Esophagus muscularis mucosa (tissue), 4 donors: ENCODE measurements around the gene BLCAP.

Source experiments
- EP300 ChIP-seq: sonication (generic); formaldehyde crosslinking; IDR thresholded peaks from one replicate; pipeline ENCODE4 v1.6.1; 2017; ENCODE audit warnings: antibody characterized with exemption
- POLR2A ChIP-seq: fragments of 450-650 bp; IDR thresholded peaks from one replicate; pipeline ENCODE4 v1.6.1; 2017; ENCODE audit warnings: antibody characterized with exemption, moderate library complexity, mild to moderate bottlenecking, low read depth
- POLR2AphosphoS5 ChIP-seq, 2 donors: sonication (generic); formaldehyde crosslinking; IDR thresholded peaks; one replicate each; pipeline ENCODE4 v1.6.1; 2017; ENCODE audit warnings: antibody characterized with exemption in 2 of 2
- TF ChIP-seq, protein P1 (sequence below), 3 experiments: fragments of 200-600 bp in 2 of 3; fragments of 450-650 bp in 1 of 3; sonication (generic) in 2 of 3; IDR thresholded peaks; one replicate each; pipeline ENCODE4 v1.5.1; 2017 to 2019; ENCODE audit warnings: antibody characterized with exemption in 3 of 3, mild to moderate bottlenecking in 2 of 3, moderate library complexity in 1 of 3

- TF ChIP-seq, protein P1, sequence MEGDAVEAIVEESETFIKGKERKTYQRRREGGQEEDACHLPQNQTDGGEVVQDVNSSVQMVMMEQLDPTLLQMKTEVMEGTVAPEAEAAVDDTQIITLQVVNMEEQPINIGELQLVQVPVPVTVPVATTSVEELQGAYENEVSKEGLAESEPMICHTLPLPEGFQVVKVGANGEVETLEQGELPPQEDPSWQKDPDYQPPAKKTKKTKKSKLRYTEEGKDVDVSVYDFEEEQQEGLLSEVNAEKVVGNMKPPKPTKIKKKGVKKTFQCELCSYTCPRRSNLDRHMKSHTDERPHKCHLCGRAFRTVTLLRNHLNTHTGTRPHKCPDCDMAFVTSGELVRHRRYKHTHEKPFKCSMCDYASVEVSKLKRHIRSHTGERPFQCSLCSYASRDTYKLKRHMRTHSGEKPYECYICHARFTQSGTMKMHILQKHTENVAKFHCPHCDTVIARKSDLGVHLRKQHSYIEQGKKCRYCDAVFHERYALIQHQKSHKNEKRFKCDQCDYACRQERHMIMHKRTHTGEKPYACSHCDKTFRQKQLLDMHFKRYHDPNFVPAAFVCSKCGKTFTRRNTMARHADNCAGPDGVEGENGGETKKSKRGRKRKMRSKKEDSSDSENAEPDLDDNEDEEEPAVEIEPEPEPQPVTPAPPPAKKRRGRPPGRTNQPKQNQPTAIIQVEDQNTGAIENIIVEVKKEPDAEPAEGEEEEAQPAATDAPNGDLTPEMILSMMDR (IDR thresholded peaks at IDR 0.05): no peak
- TF ChIP-seq POLR2A (no peak), EP300 (no peak), POLR2AphosphoS5 (IDR thresholded peaks at IDR 0.05) (no peak)
Observed at GRCh38 chr20:37552415-37552814, 24.7 kb upstream of the BLCAP start.
